ENCODE results near the gene SIK1. TPM values are rescaled to one million over a fixed set of nuclear protein-coding genes. Genes with fewer than 3 reads are reported as not detected.
"Not testable (repeated sequence)": the region's sequence is repeated elsewhere in the genome, so short reads cannot be mapped to it uniquely, and the experiment has no call there.

Gene SIK1
- polyA plus RNA-seq, 2 donors, result 1.3 to 4.6 TPM

- H3K27me3 ChIP-seq (ENCODE audit: control insufficient read depth in 1 of 2, insufficient read depth in 2 of 2, low read length in 2 of 2); H3K27ac ChIP-seq (ENCODE audit: low read depth in 2 of 2, low read length in 1 of 2); H3K9me3 ChIP-seq (ENCODE audit: control insufficient read depth in 2 of 2, insufficient read depth in 1 of 2, low read depth in 1 of 2, low read length in 1 of 2); H3K4me1 ChIP-seq (ENCODE audit: control insufficient read depth in 2 of 2, insufficient read depth in 2 of 2, low read length in 1 of 2); H3K4me3 ChIP-seq (ENCODE audit: low read depth in 1 of 2, low read length in 2 of 2); H3K36me3 ChIP-seq (ENCODE audit: control insufficient read depth in 2 of 2, insufficient read depth in 2 of 2, low read length in 1 of 2): not testable (repeated sequence)
- WGBS, 2 donors, result no CpG with 5 or more reads among the region's 12 CpGs
These were observed 28.4 kb downstream of the SIK1 start for GRCh38 chr21:43398533-43398932.

DNA sequence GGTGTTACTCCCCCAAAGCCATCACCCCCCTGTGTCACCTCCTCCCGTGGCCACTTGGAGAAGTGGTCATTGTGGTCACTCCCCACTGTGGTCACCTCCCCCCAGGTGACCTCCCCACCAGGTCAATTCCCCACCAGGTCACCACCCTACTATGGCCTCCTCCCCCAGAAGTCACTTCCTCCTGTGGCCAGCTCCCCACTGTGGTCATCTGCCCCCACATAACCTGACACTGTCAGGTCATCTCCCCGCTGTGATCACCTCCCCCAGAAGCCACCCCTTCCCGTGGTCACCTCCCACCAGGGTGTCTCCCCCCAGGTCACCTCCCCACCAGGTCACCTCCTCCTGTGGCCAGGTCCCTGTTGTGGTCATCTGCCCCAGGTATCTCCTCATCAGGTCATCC lies 28.9 kb downstream of the SIK1 start:
- H3K4me1 ChIP-seq (ENCODE audit: control insufficient read depth in 2 of 2, insufficient read depth in 2 of 2, low read length in 1 of 2); H3K9me3 ChIP-seq (ENCODE audit: control insufficient read depth in 2 of 2, insufficient read depth in 1 of 2, low read depth in 1 of 2, low read length in 1 of 2); H3K27me3 ChIP-seq (ENCODE audit: control insufficient read depth in 1 of 2, insufficient read depth in 2 of 2, low read length in 2 of 2); H3K4me3 ChIP-seq (ENCODE audit: low read depth in 1 of 2, low read length in 2 of 2); H3K36me3 ChIP-seq (ENCODE audit: control insufficient read depth in 2 of 2, insufficient read depth in 2 of 2, low read length in 1 of 2); H3K27ac ChIP-seq (ENCODE audit: low read depth in 2 of 2, low read length in 1 of 2): not testable (repeated sequence)
- WGBS, 2 donors, result no CpG with 5 or more reads among the region's 3 CpGs

- not testable (repeated sequence) for H3K4me3 ChIP-seq (ENCODE audit: low read depth in 1 of 2, low read length in 2 of 2); H3K27ac ChIP-seq (ENCODE audit: low read depth in 2 of 2, low read length in 1 of 2); H3K9me3 ChIP-seq (ENCODE audit: control insufficient read depth in 2 of 2, insufficient read depth in 1 of 2, low read depth in 1 of 2, low read length in 1 of 2); H3K27me3 ChIP-seq (ENCODE audit: control insufficient read depth in 1 of 2, insufficient read depth in 2 of 2, low read length in 2 of 2); H3K4me1 ChIP-seq (ENCODE audit: control insufficient read depth in 2 of 2, insufficient read depth in 2 of 2, low read length in 1 of 2); H3K36me3 ChIP-seq (ENCODE audit: control insufficient read depth in 2 of 2, insufficient read depth in 2 of 2, low read length in 1 of 2)
- no CpG with 5 or more reads among the region's 15 CpGs for WGBS, 2 donors
These were observed 29.5 kb downstream of the SIK1 start for GRCh38 chr21:43397439-43397808.

- H3K4me1 ChIP-seq (ENCODE audit: control insufficient read depth in 2 of 2, insufficient read depth in 2 of 2, low read length in 1 of 2); H3K9me3 ChIP-seq (ENCODE audit: control insufficient read depth in 2 of 2, insufficient read depth in 1 of 2, low read depth in 1 of 2, low read length in 1 of 2); H3K27ac ChIP-seq (ENCODE audit: low read depth in 2 of 2, low read length in 1 of 2); H3K36me3 ChIP-seq (ENCODE audit: control insufficient read depth in 2 of 2, insufficient read depth in 2 of 2, low read length in 1 of 2); H3K4me3 ChIP-seq (ENCODE audit: low read depth in 1 of 2, low read length in 2 of 2); H3K27me3 ChIP-seq (ENCODE audit: control insufficient read depth in 1 of 2, insufficient read depth in 2 of 2, low read length in 2 of 2): not testable (repeated sequence)
- no CpG with 5 or more reads among the region's 27 CpGs for WGBS, 2 donors
These were observed 30.0 kb downstream of the SIK1 start for GRCh38 chr21:43396788-43397438.

DNA sequence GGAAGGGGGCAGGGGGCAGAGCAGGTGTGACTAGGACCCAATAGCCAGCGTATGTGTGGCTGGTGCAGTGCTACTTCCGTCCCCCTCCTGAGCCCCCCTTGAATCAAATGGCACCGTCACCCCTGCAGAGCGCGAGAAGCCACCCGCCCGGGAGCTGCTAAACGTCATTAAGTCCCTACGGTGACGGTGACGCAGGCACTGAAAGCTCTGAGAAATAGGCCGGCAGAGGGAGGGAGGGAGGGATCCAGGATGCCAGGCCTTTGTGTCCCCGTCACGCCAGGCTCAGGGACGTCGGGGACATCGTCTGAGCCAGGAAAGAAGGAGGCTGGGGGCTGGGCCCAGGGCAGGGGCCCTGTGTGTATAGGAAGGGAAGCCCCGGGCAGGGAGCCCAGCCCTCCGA lies 43.6 kb downstream of the SIK1 start:
- no CpG with 5 or more reads among the region's 19 CpGs for WGBS, 2 donors
- not testable (repeated sequence) for H3K4me1 ChIP-seq (ENCODE audit: control insufficient read depth in 2 of 2, insufficient read depth in 2 of 2, low read length in 1 of 2); H3K27ac ChIP-seq (ENCODE audit: low read depth in 2 of 2, low read length in 1 of 2); H3K4me3 ChIP-seq (ENCODE audit: low read depth in 1 of 2, low read length in 2 of 2); H3K27me3 ChIP-seq (ENCODE audit: control insufficient read depth in 1 of 2, insufficient read depth in 2 of 2, low read length in 2 of 2); H3K9me3 ChIP-seq (ENCODE audit: control insufficient read depth in 2 of 2, insufficient read depth in 1 of 2, low read depth in 1 of 2, low read length in 1 of 2); H3K36me3 ChIP-seq (ENCODE audit: control insufficient read depth in 2 of 2, insufficient read depth in 2 of 2, low read length in 1 of 2)

GRCh38 chr21:43382902-43383301 lies 44.0 kb downstream of the SIK1 start:
- not testable (repeated sequence) for H3K4me1 ChIP-seq (ENCODE audit: control insufficient read depth in 2 of 2, insufficient read depth in 2 of 2, low read length in 1 of 2); H3K36me3 ChIP-seq (ENCODE audit: control insufficient read depth in 2 of 2, insufficient read depth in 2 of 2, low read length in 1 of 2); H3K9me3 ChIP-seq (ENCODE audit: control insufficient read depth in 2 of 2, insufficient read depth in 1 of 2, low read depth in 1 of 2, low read length in 1 of 2); H3K4me3 ChIP-seq (ENCODE audit: low read depth in 1 of 2, low read length in 2 of 2); H3K27me3 ChIP-seq (ENCODE audit: control insufficient read depth in 1 of 2, insufficient read depth in 2 of 2, low read length in 2 of 2); H3K27ac ChIP-seq (ENCODE audit: low read depth in 2 of 2, low read length in 1 of 2)
- 41 to 68% methylated on average over 2 to 7 of the region's 10 CpGs for WGBS, 2 donors

- 93% methylated on average over 3 to 6 of the region's 28 CpGs for WGBS, 2 donors
- not testable (repeated sequence) for H3K36me3 ChIP-seq (ENCODE audit: control insufficient read depth in 2 of 2, insufficient read depth in 2 of 2, low read length in 1 of 2); H3K9me3 ChIP-seq (ENCODE audit: control insufficient read depth in 2 of 2, insufficient read depth in 1 of 2, low read depth in 1 of 2, low read length in 1 of 2); H3K4me1 ChIP-seq (ENCODE audit: control insufficient read depth in 2 of 2, insufficient read depth in 2 of 2, low read length in 1 of 2); H3K27ac ChIP-seq (ENCODE audit: low read depth in 2 of 2, low read length in 1 of 2); H3K27me3 ChIP-seq (ENCODE audit: control insufficient read depth in 1 of 2, insufficient read depth in 2 of 2, low read length in 2 of 2); H3K4me3 ChIP-seq (ENCODE audit: low read depth in 1 of 2, low read length in 2 of 2)
These were observed 45.9 kb downstream of the SIK1 start for GRCh38 chr21:43380852-43381533.

GRCh38 chr21:43380337-43380736 lies 46.6 kb downstream of the SIK1 start:
- not testable (repeated sequence) for H3K27me3 ChIP-seq (ENCODE audit: control insufficient read depth in 1 of 2, insufficient read depth in 2 of 2, low read length in 2 of 2); H3K9me3 ChIP-seq (ENCODE audit: control insufficient read depth in 2 of 2, insufficient read depth in 1 of 2, low read depth in 1 of 2, low read length in 1 of 2); H3K4me1 ChIP-seq (ENCODE audit: control insufficient read depth in 2 of 2, insufficient read depth in 2 of 2, low read length in 1 of 2); H3K36me3 ChIP-seq (ENCODE audit: control insufficient read depth in 2 of 2, insufficient read depth in 2 of 2, low read length in 1 of 2); H3K4me3 ChIP-seq (ENCODE audit: low read depth in 1 of 2, low read length in 2 of 2); H3K27ac ChIP-seq (ENCODE audit: low read depth in 2 of 2, low read length in 1 of 2)
- 87 to 89% methylated on average over 4 of the region's 11 CpGs for WGBS, 2 donors

DNA sequence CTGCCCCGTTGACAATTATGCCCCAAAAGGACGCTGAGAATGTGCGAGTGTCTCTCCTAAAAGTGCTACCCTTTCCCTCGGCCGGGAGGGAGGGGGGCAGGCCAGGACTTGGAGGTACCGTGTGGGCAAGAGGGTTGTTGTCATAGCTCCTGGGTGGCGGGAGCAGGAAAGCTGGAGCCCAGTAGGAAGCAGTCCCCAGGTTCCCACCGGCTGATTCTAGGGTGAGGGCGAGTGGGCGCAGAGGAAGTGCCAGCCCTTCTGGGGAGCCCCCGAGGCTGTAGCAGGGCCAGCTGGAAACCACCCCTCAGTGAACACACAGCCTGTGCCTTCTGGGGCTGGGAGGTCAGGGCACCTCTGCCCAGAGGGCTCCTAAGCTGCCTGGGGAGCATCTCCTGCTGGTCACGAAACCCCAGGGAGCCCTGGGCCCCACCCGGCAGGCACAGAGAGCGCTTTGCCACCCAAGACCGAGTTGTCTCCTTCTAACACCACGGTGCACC lies 47.3 kb downstream of the SIK1 start:
- WGBS, 2 donors, result 81% methylated on average over 3 of the region's 16 CpGs; no CpG with 5 or more reads in 1 of the 2 donors
- H3K27me3 ChIP-seq (ENCODE audit: control insufficient read depth in 1 of 2, insufficient read depth in 2 of 2, low read length in 2 of 2); H3K27ac ChIP-seq (ENCODE audit: low read depth in 2 of 2, low read length in 1 of 2); H3K9me3 ChIP-seq (ENCODE audit: control insufficient read depth in 2 of 2, insufficient read depth in 1 of 2, low read depth in 1 of 2, low read length in 1 of 2); H3K36me3 ChIP-seq (ENCODE audit: control insufficient read depth in 2 of 2, insufficient read depth in 2 of 2, low read length in 1 of 2); H3K4me3 ChIP-seq (ENCODE audit: low read depth in 1 of 2, low read length in 2 of 2): not testable (repeated sequence)
- H3K4me1 ChIP-seq (ENCODE audit: control insufficient read depth in 2 of 2, insufficient read depth in 2 of 2, low read length in 1 of 2), result peaks cover 5 to 13% of the 10 kb centered on the region in 2 donors

- Histone ChIP-seq H3K4me3 (ENCODE audit: low read depth in 1 of 2, low read length in 2 of 2) (no peak overlapping the region), H3K27me3 (ENCODE audit: control insufficient read depth in 1 of 2, insufficient read depth in 2 of 2, low read length in 2 of 2) (no peaks in the 10 kb centered on the region), H3K36me3 (ENCODE audit: control insufficient read depth in 2 of 2, insufficient read depth in 2 of 2, low read length in 1 of 2) (no peaks in the 10 kb centered on the region), H3K27ac (ENCODE audit: low read depth in 2 of 2, low read length in 1 of 2) (no peak overlapping the region), H3K4me1 (ENCODE audit: control insufficient read depth in 2 of 2, insufficient read depth in 2 of 2, low read length in 1 of 2) (peaks cover 8 to 30% of the 10 kb centered on the region in 2 donors), H3K9me3 (ENCODE audit: control insufficient read depth in 2 of 2, insufficient read depth in 1 of 2, low read depth in 1 of 2, low read length in 1 of 2) (no peaks in the 10 kb centered on the region)
- 69 to 73% methylated on average over 10 of the region's 10 CpGs for WGBS, 2 donors
These were observed 50.5 kb downstream of the SIK1 start for GRCh38 chr21:43376478-43376882.
